Calu3 (cell line): Measurements from ENCODE around the gene EFHD2. TPM values are rescaled to one million over a fixed set of nuclear protein-coding genes. Genes with fewer than 3 reads are reported as not detected.

Source experiments
- BruUV-seq: library from RNA; stranded (reverse); fragments of 400-500 nt; replicated peaks from 2 replicates; lab custom pipeline; 2021; lab: Mats Ljungman, UMichigan
- CTCF ChIA-PET: fragments of 300-600 bp; sonication (Branson Sonifier 250); formaldehyde crosslinking; loops from one replicate; lab custom pipeline; 2022; ENCODE audit warnings: antibody characterized with exemption; lab: Charles Lee
- DNase-seq: peaks from one replicate; pipeline ENCODE4 v3.0.0; 2022
- H3K27ac Mint-ChIP-seq: one replicate; pipeline ENCODE4 v1.8.0; 2022; ENCODE audit warnings: mixed read lengths; ENCODE audit not compliant: unreplicated experiment
- H3K27me3 Mint-ChIP-seq: one replicate; pipeline ENCODE4 v1.8.0; 2022; ENCODE audit warnings: mixed read lengths; ENCODE audit not compliant: unreplicated experiment
- H3K36me3 Mint-ChIP-seq: one replicate; pipeline ENCODE4 v1.8.0; 2022; ENCODE audit warnings: mild to moderate bottlenecking, moderate library complexity, mixed read lengths; ENCODE audit not compliant: insufficient read depth, unreplicated experiment
- H3K4me1 Mint-ChIP-seq: one replicate; pipeline ENCODE4 v1.8.0; 2022; ENCODE audit warnings: mild to moderate bottlenecking, low read depth, mixed read lengths; ENCODE audit not compliant: unreplicated experiment
- H3K4me3 Mint-ChIP-seq: one replicate; pipeline ENCODE4 v1.8.0; 2022; ENCODE audit warnings: mild to moderate bottlenecking, low read depth, moderate library complexity, mixed read lengths; ENCODE audit not compliant: unreplicated experiment
- H3K9me3 Mint-ChIP-seq: one replicate; pipeline ENCODE4 v1.8.0; 2022; ENCODE audit warnings: low read depth, mixed read lengths; ENCODE audit not compliant: unreplicated experiment
- CTCF ChIP-seq: fragments of 200-600 bp; IDR thresholded peaks from one replicate; pipeline ENCODE4 v1.8.0; 2022; ENCODE audit warnings: antibody characterized with exemption; ENCODE audit not compliant: unreplicated experiment
- intact Hi-C: fragments of 100-400 bp; cut with micrococcal nuclease; formaldehyde crosslinking; loops from one replicate; pipeline ENCODE4 v1.10.0; 2022; ENCODE audit not compliant: unreplicated experiment
- total RNA-seq: library from RNA; stranded (reverse); gene quantifications from 2 replicates; pipeline ENCODE4 v1.2.3, GENCODE V29; 2022

EFHD2 gene
- total RNA-seq, 1 experiment from 2014 or later, result 51.0 TPM

- Mint-ChIP-seq H3K27ac (no peak overlapping the region), H3K36me3 (peaks cover 44% of the 10 kb centered on the region), H3K27me3 (no peaks in the 10 kb centered on the region), H3K9me3 (no peaks in the 10 kb centered on the region), H3K4me3 (no peak overlapping the region), H3K4me1 (peaks cover 23% of the 10 kb centered on the region)
- DNase-seq, result no peak
- no peak for TF ChIP-seq CTCF
- CTCF ChIA-PET, result no interaction called here
- BruUV-seq, result no TSS peak
- intact Hi-C loops, result no loop called here
Observed at GRCh38 chr1:15428815-15429435, 19.2 kb downstream of the EFHD2 start.

DNA sequence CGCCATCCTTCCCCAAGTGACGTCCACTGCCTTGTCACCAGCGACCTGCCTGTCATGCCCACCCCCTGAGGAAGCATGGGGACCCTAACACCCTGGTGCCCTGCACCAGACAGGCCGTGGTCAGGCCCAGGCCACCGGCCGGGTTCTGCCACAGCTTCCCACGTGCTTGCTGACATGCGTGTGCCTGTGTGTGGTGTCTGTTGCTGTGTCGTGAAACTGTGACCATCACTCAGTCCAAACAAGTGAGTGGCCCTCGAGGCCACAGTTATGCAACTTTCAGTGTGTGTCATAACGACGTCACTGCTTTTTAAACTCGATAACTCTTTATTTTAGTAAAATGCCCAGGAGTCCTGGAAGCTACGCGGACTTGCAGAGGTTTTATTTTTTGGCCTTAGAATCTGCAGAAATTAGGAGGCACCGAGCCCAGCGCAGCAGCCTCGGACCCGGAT lies 20.0 kb downstream of the EFHD2 start:
- Mint-ChIP-seq H3K4me1 (peaks cover 15% of the 10 kb centered on the region), H3K4me3 (no peak overlapping the region), H3K27me3 (no peaks in the 10 kb centered on the region), H3K9me3 (no peaks in the 10 kb centered on the region), H3K27ac (no peak overlapping the region), H3K36me3 (peaks cover 36% of the 10 kb centered on the region)
- DNase-seq, result no peak
- no TSS peak for BruUV-seq
- intact Hi-C loops, result no loop called here
- CTCF ChIA-PET, result interaction anchor here (2.6 kb wide), 1 partner anchor 106 kb away, joined by 20 read pairs; no protein-coding TSS in a partner anchor
- TF ChIP-seq CTCF, result no peak

GRCh38 chr1:15430787-15431570 lies 21.3 kb downstream of the EFHD2 start:
- no peaks in the 10 kb centered on the region for H3K27me3 Mint-ChIP-seq
- CTCF ChIA-PET, result interaction anchor here (0.5 to 2.6 kb wide), 2 partner anchors 107 to 115 kb away, joined by 5 to 20 read pairs; no protein-coding TSS in a partner anchor
- no peak overlapping the region for H3K4me3 Mint-ChIP-seq
- no peaks in the 10 kb centered on the region for H3K9me3 Mint-ChIP-seq
- no peak overlapping the region for H3K27ac Mint-ChIP-seq
- BruUV-seq, result no TSS peak
- peak; percentile 74 for DNase-seq
- H3K4me1 Mint-ChIP-seq, result peaks cover 9% of the 10 kb centered on the region
- H3K36me3 Mint-ChIP-seq, result peaks cover 30% of the 10 kb centered on the region
- intact Hi-C loops, result loop anchor here (1.0 kb wide), 1 partner anchor 108 kb away; no protein-coding TSS in a partner anchor
- peak; percentile 92 for TF ChIP-seq CTCF

DNA sequence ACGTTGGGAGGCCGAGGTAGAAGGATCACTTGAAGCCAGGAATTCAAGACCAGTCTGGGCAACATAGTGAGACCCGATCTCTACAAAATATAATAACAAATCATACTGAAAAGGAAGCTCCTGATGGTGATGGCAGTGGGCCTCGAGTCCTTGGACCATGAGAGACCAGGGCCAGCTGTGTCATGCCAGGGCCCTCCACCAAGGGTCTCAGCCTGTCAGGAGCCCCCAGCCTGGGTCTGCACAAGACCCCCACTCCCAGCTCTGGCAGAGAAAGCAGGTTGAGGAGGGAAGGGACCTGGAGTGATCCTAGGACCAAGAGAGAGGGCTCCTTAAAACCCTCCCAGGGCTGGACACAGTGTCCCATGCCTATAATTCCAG lies 21.9 kb downstream of the EFHD2 start:
- CTCF ChIA-PET, result interaction anchor here (0.5 to 2.6 kb wide), 4 partner anchors 108 to 541 kb away, joined by 3 to 20 read pairs (median 4); no protein-coding TSS in a partner anchor

More for the DNA sequence above, 21.9 kb downstream of the EFHD2 start:
- BruUV-seq, result no TSS peak
- Mint-ChIP-seq H3K9me3 (no peaks in the 10 kb centered on the region), H3K27me3 (no peaks in the 10 kb centered on the region), H3K4me3 (no peak overlapping the region), H3K27ac (no peak overlapping the region), H3K36me3 (peaks cover 28% of the 10 kb centered on the region), H3K4me1 (peaks cover 3% of the 10 kb centered on the region)
- intact Hi-C loops, result loop anchor here (1.0 kb wide), 1 partner anchor 108 kb away; no protein-coding TSS in a partner anchor
- TF ChIP-seq CTCF, result no peak
- DNase-seq, result no peak
